ENCODE results near the gene TP53AIP1. TPM values are rescaled to one million over a fixed set of nuclear protein-coding genes. Genes with fewer than 3 reads are reported as not detected.

The TP53AIP1 gene
- polyA plus RNA-seq, 3 donors = 0.03 TPM; not detected in 2

GRCh38 chr11:128913806-128914205 is 28.9 kb downstream of the TP53AIP1 start:
- H3K4me2 ChIP-seq (replicated peaks; ENCODE audit: extremely low read depth, low read length, poor library complexity, severe bottlenecking) = no peak overlapping the region
- TF ChIP-seq CTCF (IDR thresholded peaks at IDR 0.05) = no peak
- WGBS (ENCODE audit: insufficient coverage) = 100% methylated on average over 4 of the region's 5 CpGs
- intact Hi-C loops (cut with micrococcal nuclease) = no loop called here
- Mint-ChIP-seq H3K27ac (peak overlapping the region in 1 of 7 donors; percentile 63), H3K9me3 (peaks cover 0 to 6% (median 1%) of the 10 kb centered on the region in 7 donors), H3K36me3 (no peaks in the 10 kb centered on the region), H3K27me3 (ENCODE audit: low read depth in 3 of 3) (peaks cover 0 to 1% (median 1%) of the 10 kb centered on the region in 3 donors), H3K4me1 (peaks cover 19% of the 10 kb centered on the region), H3K4me3 (no peak overlapping the region)
- no peak overlapping the region for H2AFZ ChIP-seq (ENCODE audit: insufficient read depth, low read depth, low read length, poor library complexity, severe bottlenecking)
- H3K4me3 ChIP-seq (replicated peaks in 1 of 3; ENCODE audit: low read depth in 2 of 3, low read length in 3 of 3) = no peak overlapping the region
- H3K27me3 ChIP-seq (ENCODE audit: control insufficient read depth in 2 of 2, insufficient read depth in 2 of 2, low read length in 2 of 2) = no peaks in the 10 kb centered on the region
- no peak for DNase-seq
- H3K9ac ChIP-seq (ENCODE audit: insufficient read depth, low read length, poor library complexity, severe bottlenecking) = no peak overlapping the region
- H3K9me3 ChIP-seq (replicated peaks in 1 of 2; ENCODE audit: control insufficient read depth in 1 of 2, insufficient read depth in 1 of 2, low read length in 2 of 2) = no peaks in the 10 kb centered on the region
- no peaks in the 10 kb centered on the region for H3K36me3 ChIP-seq (replicated peaks in 1 of 2; ENCODE audit: control insufficient read depth in 1 of 2, insufficient read depth in 2 of 2, low read length in 2 of 2)
- H3K79me2 ChIP-seq (ENCODE audit: insufficient read depth, low read length) = no peaks in the 10 kb centered on the region
- H4K20me1 ChIP-seq (ENCODE audit: insufficient read depth, low read length) = no peaks in the 10 kb centered on the region
- H3K4me1 ChIP-seq (ENCODE audit: control insufficient read depth in 1 of 2, insufficient read depth in 2 of 2, low read length in 2 of 2) = peaks cover 6 to 8% of the 10 kb centered on the region in 2 donors
- H3K27ac ChIP-seq (ENCODE audit: low read depth in 1 of 2, low read length in 2 of 2) = no peak overlapping the region

- Mint-ChIP-seq H3K27ac (peak overlapping the region in 1 of 7 donors; percentile 27), H3K4me3 (no peak overlapping the region), H3K9me3 (peaks cover 0 to 6% (median 1%) of the 10 kb centered on the region in 7 donors), H3K4me1 (peaks cover 35% of the 10 kb centered on the region), H3K36me3 (no peaks in the 10 kb centered on the region), H3K27me3 (ENCODE audit: low read depth in 3 of 3) (peaks cover 0 to 3% (median 1%) of the 10 kb centered on the region in 3 donors)
- DNase-seq = no peak
- 98% methylated on average over 17 of the region's 18 CpGs for WGBS (ENCODE audit: insufficient coverage)
- H3K9ac ChIP-seq (ENCODE audit: insufficient read depth, low read length, poor library complexity, severe bottlenecking) = no peak overlapping the region
- no peak for TF ChIP-seq CTCF (IDR thresholded peaks at IDR 0.05)
- intact Hi-C loops (cut with micrococcal nuclease) = no loop called here
- H3K4me2 ChIP-seq (replicated peaks; ENCODE audit: extremely low read depth, low read length, poor library complexity, severe bottlenecking) = no peak overlapping the region
- H3K4me3 ChIP-seq (replicated peaks in 1 of 3; ENCODE audit: low read depth in 2 of 3, low read length in 3 of 3) = no peak overlapping the region
- no peak overlapping the region for H2AFZ ChIP-seq (ENCODE audit: insufficient read depth, low read depth, low read length, poor library complexity, severe bottlenecking)
- H3K36me3 ChIP-seq (replicated peaks in 1 of 2; ENCODE audit: control insufficient read depth in 1 of 2, insufficient read depth in 2 of 2, low read length in 2 of 2) = no peaks in the 10 kb centered on the region
- H3K79me2 ChIP-seq (ENCODE audit: insufficient read depth, low read length) = no peaks in the 10 kb centered on the region
- peaks cover 27 to 28% of the 10 kb centered on the region in 2 donors for H3K4me1 ChIP-seq (ENCODE audit: control insufficient read depth in 1 of 2, insufficient read depth in 2 of 2, low read length in 2 of 2)
- no peaks in the 10 kb centered on the region for H3K27me3 ChIP-seq (ENCODE audit: control insufficient read depth in 2 of 2, insufficient read depth in 2 of 2, low read length in 2 of 2)
- no peaks in the 10 kb centered on the region for H3K9me3 ChIP-seq (replicated peaks in 1 of 2; ENCODE audit: control insufficient read depth in 1 of 2, insufficient read depth in 1 of 2, low read length in 2 of 2)
- H3K27ac ChIP-seq (ENCODE audit: low read depth in 1 of 2, low read length in 2 of 2) = no peak overlapping the region
- no peaks in the 10 kb centered on the region for H4K20me1 ChIP-seq (ENCODE audit: insufficient read depth, low read length)
Measured at GRCh38 chr11:128911701-128912100, 31.0 kb downstream of the TP53AIP1 start.

Data from CD14-positive monocyte (primary cell).